GM23338 (cell line): Measurements from ENCODE around the gene TMEM163. TPM values are rescaled to one million over a fixed set of nuclear protein-coding genes. Genes with fewer than 3 reads are reported as not detected.

Source experiments
- ATAC-seq: fragments of 200-7000 bp; cut with Tn5 transposase; 3 replicates; pipeline ENCODE4 v1.9.1; 2020
- DNase-seq: peaks from one replicate; pipeline ENCODE4 v3.0.0-alpha.2; 2015; ENCODE audit warnings: low spot score
- H2AFZ ChIP-seq: fragments of 200-600 bp; sonication (generic); 2 replicates; pipeline ENCODE4 v1.8.0; 2016; ENCODE audit warnings: antibody characterized with exemption, mild to moderate bottlenecking, moderate library complexity
- H3F3A ChIP-seq: fragments of 200-600 bp; sonication (generic); replicated peaks from 2 replicates; pipeline ENCODE4 v1.8.0; 2017; ENCODE audit warnings: antibody characterized with exemption, mixed run types, low read depth
- H3K27ac ChIP-seq: fragments of 200-600 bp; sonication (generic); 2 replicates; pipeline ENCODE4 v1.6.1; 2016; ENCODE audit warnings: low read depth
- H3K27me3 ChIP-seq: fragments of 200-600 bp; sonication (generic); 2 replicates; pipeline ENCODE4 v1.8.0; 2016; ENCODE audit warnings: mild to moderate bottlenecking, mixed run types, moderate library complexity; ENCODE audit not compliant: insufficient read depth
- H3K36me3 ChIP-seq: fragments of 200-600 bp; sonication (generic); 2 replicates; pipeline ENCODE4 v1.8.0; 2016; ENCODE audit warnings: mild to moderate bottlenecking; ENCODE audit not compliant: insufficient read depth
- H3K4me1 ChIP-seq: fragments of 200-600 bp; sonication (generic); 2 replicates; pipeline ENCODE4 v1.8.0; 2016; ENCODE audit warnings: mild to moderate bottlenecking, moderate library complexity; ENCODE audit not compliant: insufficient read depth
- H3K4me2 ChIP-seq: fragments of 200-600 bp; sonication (generic); 2 replicates; pipeline ENCODE4 v1.7.1; 2017; ENCODE audit warnings: mixed run types
- H3K4me3 ChIP-seq: fragments of 200-600 bp; sonication (generic); 2 replicates; pipeline ENCODE4 v1.6.1; 2016; ENCODE audit warnings: mixed run types
- H3K79me2 ChIP-seq: fragments of 200-600 bp; sonication (generic); replicated peaks from 2 replicates; pipeline ENCODE4 v1.8.0; 2017; ENCODE audit warnings: mild to moderate bottlenecking; ENCODE audit not compliant: insufficient read depth
- H3K9me2 ChIP-seq: fragments of 200-600 bp; sonication (generic); 2 replicates; pipeline ENCODE4 v1.8.0; 2017; ENCODE audit not compliant: insufficient read depth
- H4K20me1 ChIP-seq: fragments of 200-600 bp; sonication (generic); replicated peaks from 2 replicates; pipeline ENCODE4 v1.8.0; 2017; ENCODE audit warnings: mild to moderate bottlenecking; ENCODE audit not compliant: insufficient read depth
- H3K27ac Mint-ChIP-seq: 2 replicates; pipeline ENCODE4 v1.8.0; 2020; ENCODE audit warnings: inconsistent platforms, mild to moderate bottlenecking, moderate library complexity, mixed read lengths
- H3K27me3 Mint-ChIP-seq: 3 replicates; pipeline ENCODE4 v1.8.0; 2022; ENCODE audit warnings: low read depth, mild to moderate bottlenecking, moderate library complexity, mixed read lengths, inconsistent platforms; ENCODE audit not compliant: insufficient read depth, poor library complexity
- H3K36me3 Mint-ChIP-seq: 3 replicates; pipeline ENCODE4 v1.8.0; 2021; ENCODE audit warnings: low read depth, mild to moderate bottlenecking, inconsistent platforms, moderate library complexity, mixed read lengths
- H3K4me1 Mint-ChIP-seq: 3 replicates; pipeline ENCODE4 v1.8.0; 2020; ENCODE audit warnings: mild to moderate bottlenecking, inconsistent platforms, mixed read lengths
- H3K4me3 Mint-ChIP-seq: 3 replicates; pipeline ENCODE4 v1.8.0; 2021; ENCODE audit warnings: moderate library complexity, mild to moderate bottlenecking, inconsistent platforms, mixed read lengths
- H3K9me3 Mint-ChIP-seq: 3 replicates; pipeline ENCODE4 v1.8.0; 2020; ENCODE audit warnings: moderate library complexity, mild to moderate bottlenecking, inconsistent platforms, mixed read lengths
- JUNB ChIP-seq: IDR thresholded peaks from one replicate; pipeline ENCODE4 v1.6.1; 2016; ENCODE audit warnings: antibody characterized with exemption; ENCODE audit not compliant: unreplicated experiment
- NANOG ChIP-seq: IDR thresholded peaks from 2 replicates; pipeline ENCODE4 v1.6.1; 2016; ENCODE audit warnings: antibody characterized with exemption, borderline replicate concordance
- ZNF114 ChIP-seq: fragments of 250-450 bp; sonication (Bioruptor Pico); IDR thresholded peaks from 2 replicates; pipeline ENCODE4 v1.5.0; 2020; ENCODE audit warnings: mild to moderate bottlenecking, moderate library complexity
- polyA plus RNA-seq: library from polyadenylated mRNA; unstranded; fragments of >200 nt; fragmentation: Nextera tagmentation; extraction: Ambion mirVana; gene quantifications from 2 replicates; pipeline ENCODE4 v1.2.1, GENCODE V29; 2016
- total RNA-seq: library from RNA; depleted of rRNA; stranded (reverse); fragments of >200 nt; shearing (Covaris generic); gene quantifications from 2 replicates; pipeline ENCODE4 v1.2.3, GENCODE V29; 2014
- TF ChIP-seq, protein P1 (sequence below): fragments of 250-450 bp; sonication (Bioruptor Pico); IDR thresholded peaks from 2 replicates; pipeline ENCODE4 v1.5.0; 2020; ENCODE audit warnings: mild to moderate bottlenecking, moderate library complexity
- TF ChIP-seq, protein P2 (sequence below), 2 experiments: fragments of 200-600 bp in 1 of 2; sonication (generic) in 1 of 2; conservative IDR thresholded peaks; 2 replicates each; pipeline versions ENCODE4 v1.5.1 to v1.6.1; 2016 to 2017; ENCODE audit warnings: antibody characterized with exemption in 2 of 2, low read depth in 2 of 2, mild to moderate bottlenecking in 2 of 2, moderate library complexity in 1 of 2

The TMEM163 gene
- total and polyA plus RNA-seq, 2 experiments from 2014 or later, result 1.1 to 1.8 TPM

DNA sequence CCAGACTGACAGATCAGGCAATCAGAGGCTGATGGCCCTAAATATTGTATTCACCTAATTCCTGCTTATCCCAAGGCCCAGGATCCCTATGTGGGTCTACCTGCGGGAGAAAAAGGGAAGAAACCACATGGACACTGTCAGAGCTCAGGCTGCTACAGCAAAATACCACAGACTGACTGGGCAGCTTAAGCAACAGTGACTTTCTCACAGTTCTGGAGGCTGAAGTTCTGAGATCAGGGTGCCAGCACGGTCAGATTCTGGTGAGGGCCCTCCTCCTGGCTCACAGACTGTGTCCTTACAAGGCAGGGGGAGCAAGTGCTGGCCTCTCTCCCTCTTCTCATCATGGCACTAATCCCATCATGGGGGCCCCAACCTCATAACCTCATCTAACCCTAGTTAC, 181.7 kb downstream of the TMEM163 start (continued):
- TF ChIP-seq, protein P1, sequence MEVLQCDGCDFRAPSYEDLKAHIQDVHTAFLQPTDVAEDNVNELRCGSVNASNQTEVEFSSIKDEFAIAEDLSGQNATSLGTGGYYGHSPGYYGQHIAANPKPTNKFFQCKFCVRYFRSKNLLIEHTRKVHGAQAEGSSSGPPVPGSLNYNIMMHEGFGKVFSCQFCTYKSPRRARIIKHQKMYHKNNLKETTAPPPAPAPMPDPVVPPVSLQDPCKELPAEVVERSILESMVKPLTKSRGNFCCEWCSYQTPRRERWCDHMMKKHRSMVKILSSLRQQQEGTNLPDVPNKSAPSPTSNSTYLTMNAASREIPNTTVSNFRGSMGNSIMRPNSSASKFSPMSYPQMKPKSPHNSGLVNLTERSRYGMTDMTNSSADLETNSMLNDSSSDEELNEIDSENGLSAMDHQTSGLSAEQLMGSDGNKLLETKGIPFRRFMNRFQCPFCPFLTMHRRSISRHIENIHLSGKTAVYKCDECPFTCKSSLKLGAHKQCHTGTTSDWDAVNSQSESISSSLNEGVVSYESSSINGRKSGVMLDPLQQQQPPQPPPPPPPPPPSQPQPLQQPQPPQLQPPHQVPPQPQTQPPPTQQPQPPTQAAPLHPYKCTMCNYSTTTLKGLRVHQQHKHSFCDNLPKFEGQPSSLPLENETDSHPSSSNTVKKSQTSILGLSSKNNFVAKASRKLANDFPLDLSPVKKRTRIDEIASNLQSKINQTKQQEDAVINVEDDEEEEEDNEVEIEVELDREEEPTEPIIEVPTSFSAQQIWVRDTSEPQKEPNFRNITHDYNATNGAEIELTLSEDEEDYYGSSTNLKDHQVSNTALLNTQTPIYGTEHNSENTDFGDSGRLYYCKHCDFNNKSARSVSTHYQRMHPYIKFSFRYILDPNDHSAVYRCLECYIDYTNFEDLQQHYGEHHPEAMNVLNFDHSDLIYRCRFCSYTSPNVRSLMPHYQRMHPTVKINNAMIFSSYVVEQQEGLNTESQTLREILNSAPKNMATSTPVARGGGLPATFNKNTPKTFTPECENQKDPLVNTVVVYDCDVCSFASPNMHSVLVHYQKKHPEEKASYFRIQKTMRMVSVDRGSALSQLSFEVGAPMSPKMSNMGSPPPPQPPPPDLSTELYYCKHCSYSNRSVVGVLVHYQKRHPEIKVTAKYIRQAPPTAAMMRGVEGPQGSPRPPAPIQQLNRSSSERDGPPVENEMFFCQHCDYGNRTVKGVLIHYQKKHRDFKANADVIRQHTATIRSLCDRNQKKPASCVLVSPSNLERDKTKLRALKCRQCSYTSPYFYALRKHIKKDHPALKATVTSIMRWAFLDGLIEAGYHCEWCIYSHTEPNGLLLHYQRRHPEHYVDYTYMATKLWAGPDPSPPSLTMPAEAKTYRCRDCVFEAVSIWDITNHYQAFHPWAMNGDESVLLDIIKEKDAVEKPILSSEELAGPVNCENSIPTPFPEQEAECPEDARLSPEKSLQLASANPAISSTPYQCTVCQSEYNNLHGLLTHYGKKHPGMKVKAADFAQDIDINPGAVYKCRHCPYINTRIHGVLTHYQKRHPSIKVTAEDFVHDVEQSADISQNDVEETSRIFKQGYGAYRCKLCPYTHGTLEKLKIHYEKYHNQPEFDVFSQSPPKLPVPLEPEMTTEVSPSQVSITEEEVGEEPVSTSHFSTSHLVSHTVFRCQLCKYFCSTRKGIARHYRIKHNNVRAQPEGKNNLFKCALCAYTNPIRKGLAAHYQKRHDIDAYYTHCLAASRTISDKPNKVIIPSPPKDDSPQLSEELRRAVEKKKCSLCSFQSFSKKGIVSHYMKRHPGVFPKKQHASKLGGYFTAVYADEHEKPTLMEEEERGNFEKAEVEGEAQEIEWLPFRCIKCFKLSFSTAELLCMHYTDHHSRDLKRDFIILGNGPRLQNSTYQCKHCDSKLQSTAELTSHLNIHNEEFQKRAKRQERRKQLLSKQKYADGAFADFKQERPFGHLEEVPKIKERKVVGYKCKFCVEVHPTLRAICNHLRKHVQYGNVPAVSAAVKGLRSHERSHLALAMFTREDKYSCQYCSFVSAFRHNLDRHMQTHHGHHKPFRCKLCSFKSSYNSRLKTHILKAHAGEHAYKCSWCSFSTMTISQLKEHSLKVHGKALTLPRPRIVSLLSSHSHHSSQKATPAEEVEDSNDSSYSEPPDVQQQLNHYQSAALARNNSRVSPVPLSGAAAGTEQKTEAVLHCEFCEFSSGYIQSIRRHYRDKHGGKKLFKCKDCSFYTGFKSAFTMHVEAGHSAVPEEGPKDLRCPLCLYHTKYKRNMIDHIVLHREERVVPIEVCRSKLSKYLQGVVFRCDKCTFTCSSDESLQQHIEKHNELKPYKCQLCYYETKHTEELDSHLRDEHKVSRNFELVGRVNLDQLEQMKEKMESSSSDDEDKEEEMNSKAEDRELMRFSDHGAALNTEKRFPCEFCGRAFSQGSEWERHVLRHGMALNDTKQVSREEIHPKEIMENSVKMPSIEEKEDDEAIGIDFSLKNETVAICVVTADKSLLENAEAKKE (CRISPR knock-in tag), result no peak

DNA sequence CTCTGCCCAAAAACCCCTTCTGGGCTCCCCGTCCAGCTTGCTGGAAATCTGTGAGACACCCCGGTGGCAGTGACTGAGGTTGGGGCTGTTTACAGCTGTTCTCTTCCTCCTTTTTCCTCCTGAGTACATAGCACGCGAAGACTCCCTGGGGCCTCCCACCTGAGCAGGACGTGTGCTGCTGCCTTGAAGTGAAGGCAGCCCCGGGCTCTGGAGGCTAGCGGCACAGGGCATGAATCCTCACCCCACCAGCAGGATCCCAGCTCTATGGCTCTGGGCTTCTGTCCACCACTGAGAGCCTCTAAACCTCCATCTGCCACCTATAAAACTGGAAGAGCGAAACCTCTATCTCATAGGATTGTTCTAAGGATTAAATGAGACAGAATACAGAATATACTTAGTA, 182.5 kb downstream of the TMEM163 start:
- Histone ChIP-seq H4K20me1 (no peaks in the 10 kb centered on the region), H3K27me3 (no peaks in the 10 kb centered on the region), H3K27ac (no peak overlapping the region), H2AFZ (peak overlapping the region; percentile 45; the same call in 1 of the 2 replicates), H3K4me2 (no peak overlapping the region), H3K4me3 (no peak overlapping the region), H3F3A (no peaks in the 10 kb centered on the region), H3K9me2 (no peaks in the 10 kb centered on the region; the same call in 1 of the 2 replicates), H3K4me1 (no peaks in the 10 kb centered on the region), H3K36me3 (no peaks in the 10 kb centered on the region), H3K79me2 (no peaks in the 10 kb centered on the region)
- Mint-ChIP-seq H3K27me3 (no peaks in the 10 kb centered on the region), H3K27ac (no peak overlapping the region; the same call in 1 of the 2 replicates), H3K36me3 (no peaks in the 10 kb centered on the region), H3K4me3 (no peak overlapping the region), H3K4me1 (peaks cover 25% of the 10 kb centered on the region), H3K9me3 (no peaks in the 10 kb centered on the region; the same call in 2 of the 3 replicates)
- ATAC-seq (peak; percentile 80), DNase-seq (peak; percentile 24)
- no peak for TF ChIP-seq NANOG
- TF ChIP-seq, protein P2, sequence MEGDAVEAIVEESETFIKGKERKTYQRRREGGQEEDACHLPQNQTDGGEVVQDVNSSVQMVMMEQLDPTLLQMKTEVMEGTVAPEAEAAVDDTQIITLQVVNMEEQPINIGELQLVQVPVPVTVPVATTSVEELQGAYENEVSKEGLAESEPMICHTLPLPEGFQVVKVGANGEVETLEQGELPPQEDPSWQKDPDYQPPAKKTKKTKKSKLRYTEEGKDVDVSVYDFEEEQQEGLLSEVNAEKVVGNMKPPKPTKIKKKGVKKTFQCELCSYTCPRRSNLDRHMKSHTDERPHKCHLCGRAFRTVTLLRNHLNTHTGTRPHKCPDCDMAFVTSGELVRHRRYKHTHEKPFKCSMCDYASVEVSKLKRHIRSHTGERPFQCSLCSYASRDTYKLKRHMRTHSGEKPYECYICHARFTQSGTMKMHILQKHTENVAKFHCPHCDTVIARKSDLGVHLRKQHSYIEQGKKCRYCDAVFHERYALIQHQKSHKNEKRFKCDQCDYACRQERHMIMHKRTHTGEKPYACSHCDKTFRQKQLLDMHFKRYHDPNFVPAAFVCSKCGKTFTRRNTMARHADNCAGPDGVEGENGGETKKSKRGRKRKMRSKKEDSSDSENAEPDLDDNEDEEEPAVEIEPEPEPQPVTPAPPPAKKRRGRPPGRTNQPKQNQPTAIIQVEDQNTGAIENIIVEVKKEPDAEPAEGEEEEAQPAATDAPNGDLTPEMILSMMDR (conservative IDR thresholded peaks at IDR 0.05; ENCODE audit: low read depth in 2 of 2), result no peak
- TF ChIP-seq ZNF114 (CRISPR knock-in tag), result no peak
- no peak for TF ChIP-seq JUNB
- TF ChIP-seq, protein P1 (CRISPR knock-in tag), result no peak
